K562 (cell line): ENCODE measurements around the gene TNFAIP6. TPM values are rescaled to one million over a fixed set of nuclear protein-coding genes. Genes with fewer than 3 reads are reported as not detected.

Experiments
- BRCA1 ChIP-seq, 2 experiments: fragments of 450-650 bp in 1 of 2; sonication (generic) in 1 of 2; formaldehyde crosslinking in 1 of 2; IDR thresholded peaks; 2 replicates each; pipeline versions ENCODE4 v1.5.0 to v1.6.1; 2017 to 2020; ENCODE audit warnings: mild to moderate bottlenecking in 1 of 2, missing genetic modification reagents in 1 of 2
- CREB3 ChIP-seq: fragments of 450-650 bp; conservative IDR thresholded peaks from 2 replicates; pipeline ENCODE4 v1.6.1; 2016; ENCODE audit warnings: missing genetic modification characterization, low read depth, mild to moderate bottlenecking, missing compliant biosample characterization, moderate library complexity
- E2F4 ChIP-seq: sonication (generic); formaldehyde crosslinking; IDR thresholded peaks from 2 replicates; pipeline ENCODE4 v1.8.0; 2022; ENCODE audit warnings: mild to moderate bottlenecking, low read depth, missing genetic modification reagents
- E2F6 ChIP-seq, 2 experiments: IDR thresholded peaks; 2 replicates each; pipeline ENCODE4 v1.6.1; 2011; ENCODE audit warnings: borderline replicate concordance in 1 of 2, control low read depth in 1 of 2, low read depth in 1 of 2, low read length in 1 of 2, mild to moderate bottlenecking in 1 of 2, mixed read lengths in 1 of 2, moderate library complexity in 1 of 2; ENCODE audit not compliant: insufficient read depth in 1 of 2, insufficient read length in 1 of 2, poor library complexity in 1 of 2, severe bottlenecking in 1 of 2; ENCODE audit errors: extremely low read depth in 1 of 2
- FOXJ2 ChIP-seq: fragments of 200-800 bp; sonication (Bioruptor generic); IDR thresholded peaks from 2 replicates; pipeline ENCODE4 v1.6.1; 2016; ENCODE audit warnings: missing genetic modification characterization, missing compliant biosample characterization
- KLF13 ChIP-seq: fragments of 450-650 bp; IDR thresholded peaks from 2 replicates; pipeline ENCODE4 v1.6.1; 2016; ENCODE audit warnings: missing genetic modification characterization, low read depth, mild to moderate bottlenecking, missing compliant biosample characterization, moderate library complexity, borderline replicate concordance
- NR2F6 ChIP-seq: fragments of 450-650 bp; formaldehyde crosslinking; IDR thresholded peaks from 2 replicates; pipeline ENCODE4 v1.4.0; 2020; ENCODE audit warnings: mild to moderate bottlenecking
- NR4A1 ChIP-seq, 2 experiments: fragments of 250-450 bp in 1 of 2; fragments of 450-650 bp in 1 of 2; sonication (Bioruptor Pico) in 1 of 2; IDR thresholded peaks; 2 replicates each; pipeline versions ENCODE4 v1.4.0 to v1.6.1; 2016 to 2020; ENCODE audit warnings: mild to moderate bottlenecking in 2 of 2, missing compliant biosample characterization in 1 of 2, missing genetic modification characterization in 1 of 2, moderate library complexity in 1 of 2
- POLR2AphosphoS2 ChIP-seq: IDR thresholded peaks from 2 replicates; pipeline ENCODE4 v1.6.1; 2012; ENCODE audit warnings: low read length, improper control_type of control experiment
- PYGO2 ChIP-seq: fragments of 450-650 bp; IDR thresholded peaks from 2 replicates; pipeline ENCODE4 v1.6.1; 2016; ENCODE audit warnings: mild to moderate bottlenecking, missing genetic modification characterization, moderate library complexity, missing compliant biosample characterization
- RAD21 ChIP-seq, 2 experiments: fragments of 250-450 bp in 1 of 2; fragments of 450-650 bp in 1 of 2; sonication (Bioruptor Pico) in 1 of 2; formaldehyde crosslinking in 1 of 2; IDR thresholded peaks in 1 of 2; conservative IDR thresholded peaks in 1 of 2; 2 replicates each; pipeline versions ENCODE4 v1.4.0 to v1.8.0; 2020 to 2022; ENCODE audit warnings: mild to moderate bottlenecking in 2 of 2, moderate library complexity in 1 of 2
- SIN3B ChIP-seq: fragments of 450-650 bp; IDR thresholded peaks from 2 replicates; pipeline ENCODE4 v1.6.1; 2017; ENCODE audit warnings: low read depth, mild to moderate bottlenecking, moderate library complexity
- SRSF1 ChIP-seq: fragments of 200-400 bp; formaldehyde crosslinking; IDR thresholded peaks from 2 replicates; pipeline ENCODE4 v1.6.1; 2017; ENCODE audit warnings: mild to moderate bottlenecking, low read depth, low read length, moderate library complexity
- TFE3 ChIP-seq: fragments of 450-650 bp; formaldehyde crosslinking; IDR thresholded peaks from 2 replicates; pipeline ENCODE4 v1.4.0; 2020; ENCODE audit warnings: mild to moderate bottlenecking, mixed read lengths
- YY1 ChIP-seq, 3 experiments: IDR thresholded peaks; 2 replicates each; pipeline ENCODE4 v1.6.1; 2011; ENCODE audit warnings: low read length in 2 of 3, mild to moderate bottlenecking in 2 of 3, moderate library complexity in 2 of 3, borderline replicate concordance in 1 of 3, control low read depth in 1 of 3, low read depth in 1 of 3; ENCODE audit not compliant: insufficient read depth in 3 of 3, insufficient replicate concordance in 2 of 3, control insufficient read depth in 1 of 3, insufficient read length in 1 of 3; ENCODE audit errors: extremely low read depth in 1 of 3
- ZNF436 ChIP-seq: fragments of 250-450, 450-650 bp; sonication (Bioruptor Pico); formaldehyde crosslinking; IDR thresholded peaks from 2 replicates; pipeline ENCODE4 v1.7.0; 2020; ENCODE audit warnings: mild to moderate bottlenecking
- ZNF639 ChIP-seq, 2 experiments: fragments of 200-800 bp in 1 of 2; sonication (Bioruptor generic) in 1 of 2; sonication (generic) in 1 of 2; formaldehyde crosslinking in 1 of 2; IDR thresholded peaks in 1 of 2; conservative IDR thresholded peaks in 1 of 2; 2 replicates each; pipeline versions ENCODE4 v1.5.0 to v1.6.1; 2016 to 2020; ENCODE audit warnings: missing compliant biosample characterization in 1 of 2, missing genetic modification characterization in 1 of 2, missing genetic modification reagents in 1 of 2
- polyA plus RNA-seq, 8 experiments: library from polyadenylated mRNA; depleted of rRNA in 4 of 8; stranded (reverse) in 5 of 8; unstranded in 3 of 8; fragments of >200 nt; fragmentation: Nextera tagmentation in 2 of 8; fragmentation: Illumina TruSeq in 1 of 8; extraction: Ambion mirVana in 2 of 8; extraction: Trizol in 1 of 8; gene quantifications; 2 replicates each; pipeline versions ENCODE4 v1.2.1 to v1.2.3, GENCODE V29; 2011 to 2014; ENCODE audit warnings: inconsistent platforms in 1 of 8, missing spikeins in 1 of 8
- total RNA-seq, 7 experiments: library from RNA; depleted of rRNA in 6 of 7; stranded (reverse); fragments of >200 nt in 6 of 7; fragmentation: Illumina TruSeq in 2 of 7; extraction: Trizol in 2 of 7; gene quantifications; 2 replicates each; pipeline versions ENCODE4 v1.2.1 to v1.2.3, GENCODE V29; 2011 to 2021; ENCODE audit warnings: low replicate concordance in 1 of 7

The TNFAIP6 gene
- total and polyA plus RNA-seq, 9 of the 15 experiments (the other 6 are each of a cell fraction or from before 2014, with no cell fraction given) = 0.07 to 0.28 (median 0.08) TPM; not detected in 6

- TF ChIP-seq E2F6 (IDR thresholded peaks at IDR 0.05; ENCODE audit: borderline replicate concordance in 1 of 2, extremely low read depth in 1 of 2, insufficient read depth in 1 of 2, insufficient read length in 1 of 2, low read depth in 1 of 2, low read length in 1 of 2, poor library complexity in 1 of 2, severe bottlenecking in 1 of 2) (no peak), PYGO2 (tag) (peak; percentile 95), BRCA1 (IDR thresholded peaks at IDR 0.05) (no peak), BRCA1 (CRISPR knock-in tag; IDR thresholded peaks at IDR 0.05) (no peak), SIN3B (no peak), TFE3 (CRISPR knock-in tag) (peak; percentile 73), ZNF639 (CRISPR knock-in tag; conservative IDR thresholded peaks at IDR 0.05 in 1 of 2, IDR thresholded peaks at IDR 0.05 in 1 of 2) (peak in 1 of 2 experiments; percentile 99; a peak in 2 of 4 replicates), NR4A1 (CRISPR knock-in tag; IDR thresholded peaks at IDR 0.05) (peak; percentile 95; the same call in 1 of the 2 replicates), NR4A1 (tag; IDR thresholded peaks at IDR 0.05) (peak; percentile 100), NR2F6 (CRISPR knock-in tag) (peak; percentile 96), CREB3 (tag) (peak; percentile 99), KLF13 (tag) (peak; percentile 93), POLR2AphosphoS2 (no peak), E2F4 (CRISPR knock-in tag) (no peak), FOXJ2 (no peak), RAD21 (CRISPR knock-in tag; conservative IDR thresholded peaks at IDR 0.05 in 1 of 2, IDR thresholded peaks at IDR 0.05 in 1 of 2) (peak in 1 of 2 experiments; percentile 55; a peak in 2 of 4 replicates), SRSF1 (no peak), YY1 (IDR thresholded peaks at IDR 0.05; ENCODE audit: borderline replicate concordance in 1 of 3, control insufficient read depth in 1 of 3, extremely low read depth in 1 of 3, insufficient read depth in 3 of 3, insufficient read length in 1 of 3, insufficient replicate concordance in 2 of 3, low read depth in 1 of 3, low read length in 2 of 3) (peak in 1 of 3 experiments; percentile 77), ZNF436 (CRISPR knock-in tag) (no peak)
These were observed 23.3 kb downstream of the TNFAIP6 start (continued) for GRCh38 chr2:151380580-151381235.
